B cell (primary cell): ENCODE data around the gene MAP3K15.

Experiments
- EZH2 ChIP-seq: IDR thresholded peaks from 2 replicates; pipeline ENCODE4 v1.6.1; 2012; ENCODE audit warnings: borderline replicate concordance, low read depth, mild to moderate bottlenecking, moderate library complexity, low read length; ENCODE audit not compliant: insufficient read depth, poor library complexity, severe bottlenecking
- TF ChIP-seq, protein P1 (sequence below): fragments of 200-600 bp; IDR thresholded peaks from one replicate; pipeline ENCODE4 v1.8.0; 2022; ENCODE audit warnings: antibody characterized with exemption, mild to moderate bottlenecking

DNA sequence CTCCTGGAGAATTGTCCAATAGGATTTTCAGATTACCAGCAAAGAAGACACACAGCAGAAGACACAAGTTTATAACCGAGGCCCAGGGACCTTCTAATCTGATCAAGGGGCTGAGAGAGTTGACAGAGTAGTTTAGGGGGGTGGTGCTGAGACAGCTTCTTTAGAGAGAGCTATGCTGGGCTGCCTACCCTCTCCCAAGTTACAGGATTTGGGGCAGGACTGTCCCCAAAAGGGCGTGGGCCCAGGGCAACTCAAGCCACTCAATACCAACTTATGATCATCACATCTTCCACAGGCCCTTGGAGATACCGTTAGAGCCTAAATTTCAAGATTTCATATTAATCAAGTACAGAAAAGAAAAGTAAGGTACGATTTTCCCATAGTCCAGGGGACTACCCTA, 128.6 kb downstream of the MAP3K15 start:
- TF ChIP-seq, protein P1, sequence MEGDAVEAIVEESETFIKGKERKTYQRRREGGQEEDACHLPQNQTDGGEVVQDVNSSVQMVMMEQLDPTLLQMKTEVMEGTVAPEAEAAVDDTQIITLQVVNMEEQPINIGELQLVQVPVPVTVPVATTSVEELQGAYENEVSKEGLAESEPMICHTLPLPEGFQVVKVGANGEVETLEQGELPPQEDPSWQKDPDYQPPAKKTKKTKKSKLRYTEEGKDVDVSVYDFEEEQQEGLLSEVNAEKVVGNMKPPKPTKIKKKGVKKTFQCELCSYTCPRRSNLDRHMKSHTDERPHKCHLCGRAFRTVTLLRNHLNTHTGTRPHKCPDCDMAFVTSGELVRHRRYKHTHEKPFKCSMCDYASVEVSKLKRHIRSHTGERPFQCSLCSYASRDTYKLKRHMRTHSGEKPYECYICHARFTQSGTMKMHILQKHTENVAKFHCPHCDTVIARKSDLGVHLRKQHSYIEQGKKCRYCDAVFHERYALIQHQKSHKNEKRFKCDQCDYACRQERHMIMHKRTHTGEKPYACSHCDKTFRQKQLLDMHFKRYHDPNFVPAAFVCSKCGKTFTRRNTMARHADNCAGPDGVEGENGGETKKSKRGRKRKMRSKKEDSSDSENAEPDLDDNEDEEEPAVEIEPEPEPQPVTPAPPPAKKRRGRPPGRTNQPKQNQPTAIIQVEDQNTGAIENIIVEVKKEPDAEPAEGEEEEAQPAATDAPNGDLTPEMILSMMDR, result no peak
- no peak for TF ChIP-seq EZH2
